Astrocyte of the cerebellum (primary cell): ENCODE measurements around the gene JARID2.

Source experiments
- DNase-seq: peaks from one replicate; pipeline ENCODE4 v3.0.0-alpha.2; 2011; ENCODE audit warnings: low read depth
- H3K4me3 ChIP-seq: 2 replicates; pipeline ENCODE4 v1.5.1; 2011; ENCODE audit warnings: mild to moderate bottlenecking, low read depth, low read length, moderate library complexity
- in situ Hi-C: cut with HindIII; loops from 2 replicates; pipeline ENCODE4 v1.10.0; 2017; ENCODE audit warnings: low sequenced_read_pairs
- TF ChIP-seq, protein P1 (sequence below): IDR thresholded peaks from 2 replicates; pipeline ENCODE4 v1.5.1; 2012; ENCODE audit warnings: low read length, low read depth, moderate library complexity, mild to moderate bottlenecking; ENCODE audit errors: missing control alignments

Gene JARID2

GRCh38 chr6:15421945-15422733, 176.3 kb downstream of the JARID2 start:
- DNase-seq = no peak
- in situ Hi-C loops = no loop called here
- TF ChIP-seq, protein P1, sequence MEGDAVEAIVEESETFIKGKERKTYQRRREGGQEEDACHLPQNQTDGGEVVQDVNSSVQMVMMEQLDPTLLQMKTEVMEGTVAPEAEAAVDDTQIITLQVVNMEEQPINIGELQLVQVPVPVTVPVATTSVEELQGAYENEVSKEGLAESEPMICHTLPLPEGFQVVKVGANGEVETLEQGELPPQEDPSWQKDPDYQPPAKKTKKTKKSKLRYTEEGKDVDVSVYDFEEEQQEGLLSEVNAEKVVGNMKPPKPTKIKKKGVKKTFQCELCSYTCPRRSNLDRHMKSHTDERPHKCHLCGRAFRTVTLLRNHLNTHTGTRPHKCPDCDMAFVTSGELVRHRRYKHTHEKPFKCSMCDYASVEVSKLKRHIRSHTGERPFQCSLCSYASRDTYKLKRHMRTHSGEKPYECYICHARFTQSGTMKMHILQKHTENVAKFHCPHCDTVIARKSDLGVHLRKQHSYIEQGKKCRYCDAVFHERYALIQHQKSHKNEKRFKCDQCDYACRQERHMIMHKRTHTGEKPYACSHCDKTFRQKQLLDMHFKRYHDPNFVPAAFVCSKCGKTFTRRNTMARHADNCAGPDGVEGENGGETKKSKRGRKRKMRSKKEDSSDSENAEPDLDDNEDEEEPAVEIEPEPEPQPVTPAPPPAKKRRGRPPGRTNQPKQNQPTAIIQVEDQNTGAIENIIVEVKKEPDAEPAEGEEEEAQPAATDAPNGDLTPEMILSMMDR = no peak
- no peak overlapping the region for H3K4me3 ChIP-seq

DNA sequence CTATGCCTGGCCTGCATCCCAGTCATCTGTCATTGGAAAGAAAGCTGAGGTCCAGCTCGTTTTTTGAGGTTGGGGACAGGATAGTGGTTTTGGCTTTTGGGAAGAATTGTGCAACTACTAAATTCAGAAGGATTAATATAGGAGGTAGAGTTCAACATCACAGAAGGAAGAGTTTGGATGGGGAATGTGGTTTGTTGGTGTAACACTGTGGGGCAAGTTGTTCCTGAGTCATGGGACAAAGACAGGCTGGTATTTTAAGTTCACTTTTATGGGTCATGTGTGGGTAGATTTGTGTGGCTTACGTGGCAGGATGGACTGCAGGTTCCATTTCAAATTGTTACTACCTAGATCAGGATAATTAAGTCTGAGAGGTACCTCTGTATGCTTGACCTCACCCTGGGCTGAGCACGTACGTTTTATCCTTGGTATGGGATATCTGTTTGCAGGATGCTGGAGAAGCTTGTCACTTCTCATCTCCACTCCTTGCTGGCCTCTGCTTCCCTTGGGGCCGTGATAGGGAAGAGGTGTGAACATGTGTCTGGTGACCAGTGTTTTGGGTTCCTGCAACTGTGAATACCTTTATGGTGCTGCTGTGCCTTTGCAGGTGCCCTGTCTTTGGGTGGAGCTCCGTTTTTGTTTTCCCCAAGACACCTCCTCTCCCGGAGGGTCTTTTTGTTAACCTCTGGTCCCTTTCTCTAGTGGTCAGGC, 177.6 kb downstream of the JARID2 start:
- in situ Hi-C loops = no loop called here
- no peak for DNase-seq
- TF ChIP-seq, protein P1 = no peak
- H3K4me3 ChIP-seq = no peak overlapping the region

DNA sequence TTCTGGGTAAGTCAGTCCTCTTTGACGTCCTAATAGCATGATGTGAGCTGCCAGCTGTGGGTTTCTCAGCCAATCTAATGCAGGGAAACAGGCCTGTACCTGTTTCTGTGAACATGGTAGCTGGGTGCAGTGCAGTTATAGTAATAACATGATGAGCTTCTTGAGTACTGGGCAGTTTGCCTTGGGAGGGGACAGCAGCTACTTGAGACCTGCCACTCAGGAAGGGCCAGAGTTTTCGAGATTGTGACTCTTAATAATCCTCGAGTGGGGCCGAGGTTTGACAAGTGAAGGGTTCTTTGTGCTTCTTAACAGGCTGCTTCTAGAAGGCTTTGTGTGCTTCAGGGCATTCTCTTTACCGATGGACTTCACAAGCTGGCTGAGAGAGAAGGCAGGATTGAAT, 180.1 kb downstream of the JARID2 start:
- DNase-seq = no peak
- in situ Hi-C loops = no loop called here
- H3K4me3 ChIP-seq = no peak overlapping the region
- TF ChIP-seq, protein P1 = no peak

DNA sequence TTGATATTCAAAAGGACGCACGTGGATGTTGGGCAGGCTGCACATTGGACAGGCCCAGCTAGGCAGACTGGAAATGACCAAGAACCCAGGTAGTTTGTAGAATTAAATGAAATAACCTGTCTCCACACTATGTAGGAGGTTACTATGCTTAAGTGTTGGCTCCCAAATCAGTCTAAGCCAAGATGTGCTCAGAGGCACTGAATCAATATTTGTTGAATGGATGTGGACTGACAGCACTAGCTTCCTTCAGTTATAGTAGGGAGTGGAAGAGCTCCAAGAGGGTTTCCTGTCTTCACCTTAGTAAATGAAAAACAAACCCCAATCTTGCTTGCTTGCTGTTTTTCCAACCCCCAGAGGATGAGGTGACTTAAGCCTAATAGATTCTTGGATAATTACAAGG, 180.5 kb downstream of the JARID2 start:
- in situ Hi-C loops = no loop called here
- DNase-seq = no peak
- TF ChIP-seq, protein P1 = no peak
- H3K4me3 ChIP-seq = no peak overlapping the region

- TF ChIP-seq, protein P1 = no peak
- in situ Hi-C loops = no loop called here
- no peak for DNase-seq
- H3K4me3 ChIP-seq = no peak overlapping the region
Measured at GRCh38 chr6:15426901-15427300, 181.0 kb downstream of the JARID2 start.

DNA sequence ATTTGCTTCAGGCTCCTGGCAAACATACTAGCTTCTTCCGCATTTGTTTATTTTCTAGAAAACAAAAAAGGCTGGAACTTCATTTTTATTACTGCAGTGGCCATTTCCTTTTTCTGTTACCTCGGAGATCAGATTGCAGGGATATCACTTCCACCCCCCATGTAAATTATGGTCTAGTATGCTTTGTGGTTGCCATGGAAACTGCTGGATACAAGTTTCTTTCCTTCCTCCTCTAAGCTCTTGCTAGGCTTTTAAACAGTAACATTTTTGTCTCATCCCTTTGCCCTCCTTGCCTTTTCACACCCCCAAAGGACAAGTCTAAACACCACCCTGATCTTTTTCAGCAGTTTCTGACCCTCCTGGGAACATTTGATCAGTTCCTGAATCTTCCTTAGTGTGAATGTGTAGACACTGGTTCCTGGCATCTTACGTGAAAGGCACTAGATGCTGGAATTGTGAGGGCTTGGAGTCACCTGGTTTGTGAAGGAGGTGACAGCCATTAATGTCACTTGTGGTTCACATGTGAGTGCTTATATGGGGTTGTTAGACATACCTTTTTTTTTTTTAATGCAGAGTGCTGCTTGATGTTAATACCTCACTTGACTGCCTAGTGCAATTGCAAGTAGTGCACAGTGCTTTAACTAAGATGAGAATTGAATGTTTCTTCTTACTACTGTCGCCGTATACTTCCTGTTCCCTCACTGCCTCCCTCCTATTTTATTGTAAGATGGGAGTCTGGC, 181.6 kb downstream of the JARID2 start:
- no peak for DNase-seq
- in situ Hi-C loops = no loop called here
- TF ChIP-seq, protein P1 = no peak
- H3K4me3 ChIP-seq = no peak overlapping the region
